Astrocyte (in vitro differentiated cells and primary cell): Measurements from ENCODE around the gene SETD2. TPM values are rescaled to one million over a fixed set of nuclear protein-coding genes. Genes with fewer than 3 reads are reported as not detected.

Source experiments
- DNase-seq: peaks from one replicate; pipeline ENCODE4 v3.0.0-alpha.2; 2010; ENCODE audit warnings: low read depth
- FAIRE-seq: peaks from 2 replicates; lab custom pipeline; 2011; peaks lifted over from hg19 to GRCh38; lab: Jason Lieb, UNC
- H2AFZ ChIP-seq: 2 replicates; pipeline ENCODE4 v1.6.0; 2012; ENCODE audit warnings: low read depth, low read length, inconsistent platforms
- H3K27ac ChIP-seq: 2 replicates; pipeline ENCODE4 v1.5.1; 2011; ENCODE audit warnings: low read depth, low read length, inconsistent platforms
- H3K27me3 ChIP-seq: 2 replicates; pipeline ENCODE4 v1.6.0; 2011; ENCODE audit warnings: low read length, inconsistent platforms; ENCODE audit not compliant: insufficient read depth
- H3K36me3 ChIP-seq: 2 replicates; pipeline ENCODE4 v1.5.1; 2011; ENCODE audit warnings: low read length, inconsistent platforms; ENCODE audit not compliant: insufficient read depth
- H3K4me1 ChIP-seq: 2 replicates; pipeline ENCODE4 v1.5.1; 2011; ENCODE audit warnings: low read length, inconsistent platforms; ENCODE audit not compliant: insufficient read depth
- H3K4me2 ChIP-seq: 2 replicates; pipeline ENCODE4 v1.6.0; 2012; ENCODE audit warnings: low read length, inconsistent platforms
- H3K4me3 ChIP-seq: 2 replicates; pipeline ENCODE4 v1.5.1; 2011; ENCODE audit warnings: low read depth, mild to moderate bottlenecking, low read length, inconsistent platforms; ENCODE audit not compliant: insufficient read depth
- H3K79me2 ChIP-seq: 2 replicates; pipeline ENCODE4 v1.6.0; 2012; ENCODE audit warnings: mild to moderate bottlenecking, low read length, inconsistent platforms; ENCODE audit not compliant: insufficient read depth
- H3K9ac ChIP-seq: 2 replicates; pipeline ENCODE4 v1.6.0; 2012; ENCODE audit warnings: mild to moderate bottlenecking, low read length, inconsistent platforms
- H3K9me3 ChIP-seq: 2 replicates; pipeline ENCODE4 v1.5.1; 2012; ENCODE audit warnings: low read depth, mild to moderate bottlenecking, low read length, inconsistent platforms; ENCODE audit not compliant: insufficient read depth
- H4K20me1 ChIP-seq: 2 replicates; pipeline ENCODE4 v1.6.0; 2012; ENCODE audit warnings: low read length, inconsistent platforms; ENCODE audit not compliant: insufficient read depth
- H3K27ac Mint-ChIP-seq: one replicate; pipeline ENCODE4 v1.8.0; 2021; ENCODE audit warnings: mild to moderate bottlenecking, mixed read lengths; ENCODE audit not compliant: unreplicated experiment
- H3K27me3 Mint-ChIP-seq: one replicate; pipeline ENCODE4 v1.8.0; 2021; ENCODE audit warnings: low read depth, mixed read lengths; ENCODE audit not compliant: unreplicated experiment
- H3K36me3 Mint-ChIP-seq: one replicate; pipeline ENCODE4 v1.8.0; 2021; ENCODE audit warnings: low read depth, mixed read lengths; ENCODE audit not compliant: unreplicated experiment
- H3K4me1 Mint-ChIP-seq: one replicate; pipeline ENCODE4 v1.8.0; 2021; ENCODE audit warnings: low read depth, mixed read lengths; ENCODE audit not compliant: unreplicated experiment
- H3K4me3 Mint-ChIP-seq: one replicate; pipeline ENCODE4 v1.8.0; 2021; ENCODE audit warnings: mild to moderate bottlenecking, moderate library complexity, mixed read lengths; ENCODE audit not compliant: unreplicated experiment
- H3K9me3 Mint-ChIP-seq: one replicate; pipeline ENCODE4 v1.8.0; 2021; ENCODE audit warnings: mild to moderate bottlenecking, mixed read lengths; ENCODE audit not compliant: unreplicated experiment
- CTCF ChIP-seq: IDR thresholded peaks from 2 replicates; pipeline ENCODE4 v1.5.1; 2011; ENCODE audit warnings: low read depth, mild to moderate bottlenecking, inconsistent platforms, low read length, moderate library complexity; ENCODE audit not compliant: insufficient read depth
- EZH2 ChIP-seq: IDR thresholded peaks from 2 replicates; pipeline ENCODE4 v1.6.1; 2012; ENCODE audit warnings: mild to moderate bottlenecking, low read length, inconsistent platforms; ENCODE audit not compliant: insufficient read depth
- total RNA-seq: library from RNA; stranded (reverse); gene quantifications from 2 replicates; pipeline ENCODE4 v1.2.1, GENCODE V29; 2021

The SETD2 gene
- total RNA-seq, 1 donor from 2014 or later, result 46.5 TPM

GRCh38 chr3:47097864-47098263 is 66.0 kb downstream of the SETD2 start:
- FAIRE-seq, result no peak

GRCh38 chr3:47096959-47097358 is 67.0 kb downstream of the SETD2 start:
- no peaks in the 10 kb centered on the region for H3K27me3 ChIP-seq
- H3K79me2 ChIP-seq, result peaks cover 32% of the 10 kb centered on the region
- peak; percentile 70 for FAIRE-seq
- no peak overlapping the region for H2AFZ ChIP-seq
- peak; percentile 81 for DNase-seq
- H3K27me3 Mint-ChIP-seq, result no peaks in the 10 kb centered on the region
- H3K36me3 Mint-ChIP-seq, result peaks cover 6% of the 10 kb centered on the region
- H3K27ac Mint-ChIP-seq, result peak overlapping the region; percentile 95
- H3K4me1 Mint-ChIP-seq, result peaks cover 29% of the 10 kb centered on the region
- H3K4me3 ChIP-seq, result no peak overlapping the region
- no peak overlapping the region for H3K4me3 Mint-ChIP-seq
- no peaks in the 10 kb centered on the region for H3K9me3 Mint-ChIP-seq
- H3K9ac ChIP-seq, result peak overlapping the region; percentile 57
- TF ChIP-seq CTCF (no peak), EZH2 (no peak)
- peaks cover 22% of the 10 kb centered on the region for H3K36me3 ChIP-seq
- no peaks in the 10 kb centered on the region for H3K9me3 ChIP-seq
- H3K4me1 ChIP-seq, result peaks cover 21% of the 10 kb centered on the region
- H3K27ac ChIP-seq, result peak overlapping the region; percentile 71
- peaks cover 2% of the 10 kb centered on the region for H4K20me1 ChIP-seq
- peak overlapping the region; percentile 43 for H3K4me2 ChIP-seq

More at GRCh38 chr3:47097864-47098263, 66.0 kb downstream of the SETD2 start:
- no peaks in the 10 kb centered on the region for H3K9me3 ChIP-seq
- peak overlapping the region; percentile 43 for H3K4me2 ChIP-seq
- no peaks in the 10 kb centered on the region for H3K27me3 ChIP-seq
- peaks cover 21% of the 10 kb centered on the region for H3K4me1 ChIP-seq
- H2AFZ ChIP-seq, result no peak overlapping the region
- H3K9ac ChIP-seq, result no peak overlapping the region
- no peaks in the 10 kb centered on the region for H4K20me1 ChIP-seq
- peak overlapping the region; percentile 71 for H3K27ac ChIP-seq
- Mint-ChIP-seq H3K27me3 (no peaks in the 10 kb centered on the region), H3K9me3 (no peaks in the 10 kb centered on the region), H3K4me3 (peak overlapping the region; percentile 16), H3K36me3 (peaks cover 9% of the 10 kb centered on the region), H3K27ac (peak overlapping the region; percentile 95), H3K4me1 (peaks cover 29% of the 10 kb centered on the region)
- peaks cover 28% of the 10 kb centered on the region for H3K79me2 ChIP-seq
- H3K36me3 ChIP-seq, result peaks cover 24% of the 10 kb centered on the region
- DNase-seq, result no peak
- TF ChIP-seq CTCF (no peak), EZH2 (no peak)
- H3K4me3 ChIP-seq, result no peak overlapping the region

- Histone ChIP-seq H3K9me3 (no peaks in the 10 kb centered on the region), H3K27me3 (no peaks in the 10 kb centered on the region), H3K4me2 (no peak overlapping the region), H2AFZ (no peak overlapping the region), H4K20me1 (peaks cover 17% of the 10 kb centered on the region), H3K79me2 (peaks cover 67% of the 10 kb centered on the region), H3K4me3 (no peak overlapping the region), H3K9ac (no peak overlapping the region), H3K36me3 (peaks cover 23% of the 10 kb centered on the region), H3K4me1 (peaks cover 10% of the 10 kb centered on the region), H3K27ac (no peak overlapping the region)
- H3K27ac Mint-ChIP-seq, result no peak overlapping the region
- H3K4me1 Mint-ChIP-seq, result peaks cover 17% of the 10 kb centered on the region
- peaks cover 7% of the 10 kb centered on the region for H3K36me3 Mint-ChIP-seq
- TF ChIP-seq CTCF (no peak), EZH2 (no peak)
- H3K27me3 Mint-ChIP-seq, result no peaks in the 10 kb centered on the region
- no peaks in the 10 kb centered on the region for H3K9me3 Mint-ChIP-seq
- FAIRE-seq (no peak), DNase-seq (no peak)
- no peak overlapping the region for H3K4me3 Mint-ChIP-seq
Measured at GRCh38 chr3:47092090-47092489, 71.8 kb downstream of the SETD2 start.
